ENCODE data around the gene KHSRP.
"Not testable (repeated sequence)": the region's sequence is repeated elsewhere in the genome, so short reads cannot be mapped to it uniquely, and the experiment has no call there.

Gene KHSRP

DNA sequence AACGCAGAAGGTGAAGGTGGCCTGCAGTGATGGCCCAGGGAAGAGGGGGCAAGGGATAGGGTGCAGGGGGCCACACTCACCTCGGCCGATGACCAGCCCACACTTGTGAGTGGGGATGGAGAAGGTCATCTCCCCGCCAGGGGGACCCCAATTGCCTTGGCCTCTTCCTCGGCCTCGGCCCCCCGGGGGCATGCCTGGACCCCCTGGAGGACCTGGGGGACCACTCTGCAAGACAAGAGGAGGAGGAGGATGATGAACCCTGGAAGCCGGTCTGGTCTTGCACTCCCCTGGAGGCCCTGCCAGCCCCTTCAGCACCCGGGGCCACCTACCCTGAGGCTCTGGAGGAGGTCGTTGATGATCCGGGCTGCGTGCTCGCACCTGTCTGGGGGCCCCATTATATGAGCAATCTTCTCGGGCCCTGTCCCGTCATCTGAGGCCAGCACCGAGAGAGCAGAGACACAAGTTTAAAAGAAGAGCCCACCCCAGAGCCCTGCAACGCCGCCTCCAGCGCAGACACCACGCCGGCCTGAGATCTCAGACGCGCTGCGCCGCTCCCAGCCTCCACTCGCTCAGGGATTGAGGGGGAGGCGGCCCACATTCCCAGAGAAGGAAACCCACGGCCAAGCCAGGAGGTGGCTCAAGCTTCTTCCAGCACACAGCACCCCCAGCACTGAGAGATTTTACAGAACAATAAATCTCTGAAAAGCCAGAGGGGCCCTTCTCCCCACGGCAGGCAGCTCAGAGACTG lies 7.8 kb downstream of the KHSRP start:
- DNase-seq (ENCODE audit: low spot score): no peak

DNA sequence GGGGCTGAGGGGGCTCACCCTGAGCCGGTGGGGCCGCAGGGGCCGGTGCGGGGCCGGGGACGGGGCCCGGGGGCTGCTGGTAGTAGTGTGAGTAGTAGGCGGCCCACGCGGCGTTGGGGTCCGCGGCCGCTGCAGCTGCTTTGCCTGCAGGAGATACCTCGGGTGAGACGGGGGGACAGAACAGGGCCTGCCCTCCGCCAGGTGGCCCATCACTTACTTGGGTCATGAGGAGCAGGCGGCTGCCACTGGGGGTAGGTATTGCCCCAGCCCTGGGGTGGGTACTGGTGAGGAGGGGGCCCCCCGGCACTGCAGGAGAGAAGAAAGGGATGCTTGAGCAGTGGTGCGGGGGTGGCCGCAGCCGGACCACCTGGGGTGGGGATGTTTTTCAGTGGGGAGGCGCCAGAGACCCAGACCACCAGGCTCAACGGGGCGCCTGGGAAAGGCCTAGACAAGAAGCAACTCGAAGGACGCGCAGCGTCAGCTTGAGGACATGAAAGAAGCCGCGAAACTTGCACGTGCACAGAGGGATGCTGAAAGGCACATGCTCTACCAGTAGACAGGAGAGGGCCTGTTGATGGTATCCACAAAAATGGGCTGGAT lies 8.9 kb downstream of the KHSRP start:
- no peak for DNase-seq (ENCODE audit: low spot score)

DNA sequence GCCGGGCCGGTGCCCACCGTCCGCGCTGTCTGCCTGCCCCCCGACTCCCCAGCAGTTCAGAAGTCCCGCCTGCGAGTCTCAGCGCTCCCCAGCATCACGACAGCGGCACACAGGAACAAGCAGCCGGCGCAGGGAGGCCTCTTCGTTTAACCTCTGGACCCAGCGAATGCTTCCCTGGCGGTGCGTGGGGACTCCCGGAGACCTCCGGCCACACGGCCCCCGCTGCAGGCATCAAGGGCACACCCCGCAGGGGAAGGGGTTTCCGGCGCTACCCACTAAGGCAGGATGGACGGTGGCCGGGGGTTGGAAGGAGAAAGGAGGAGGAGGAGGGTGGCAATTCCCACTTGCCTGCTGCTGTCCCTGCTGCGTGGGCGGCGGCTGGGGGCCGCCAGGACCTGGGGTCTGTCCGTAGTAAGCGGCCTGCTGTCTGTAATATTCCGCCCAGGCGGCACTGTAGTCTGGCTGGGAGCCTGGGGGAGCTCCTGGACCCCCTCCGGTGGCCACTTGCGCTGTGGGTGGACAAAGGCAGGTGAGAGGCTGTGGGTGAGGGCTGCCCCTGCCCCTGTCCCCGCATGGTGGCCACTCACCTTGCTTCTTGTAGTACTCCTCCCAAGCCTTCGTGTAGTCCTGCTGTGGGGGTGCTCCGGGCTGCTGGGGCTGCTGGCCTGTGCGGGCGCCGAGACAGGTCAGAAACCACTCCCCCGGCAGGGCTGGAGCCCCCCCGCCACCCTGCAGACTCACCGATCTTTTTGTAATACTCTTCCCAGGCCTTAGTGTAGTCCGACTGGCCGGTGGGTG lies 9.6 kb downstream of the KHSRP start:
- DNase-seq (ENCODE audit: low spot score): no peak

DNA sequence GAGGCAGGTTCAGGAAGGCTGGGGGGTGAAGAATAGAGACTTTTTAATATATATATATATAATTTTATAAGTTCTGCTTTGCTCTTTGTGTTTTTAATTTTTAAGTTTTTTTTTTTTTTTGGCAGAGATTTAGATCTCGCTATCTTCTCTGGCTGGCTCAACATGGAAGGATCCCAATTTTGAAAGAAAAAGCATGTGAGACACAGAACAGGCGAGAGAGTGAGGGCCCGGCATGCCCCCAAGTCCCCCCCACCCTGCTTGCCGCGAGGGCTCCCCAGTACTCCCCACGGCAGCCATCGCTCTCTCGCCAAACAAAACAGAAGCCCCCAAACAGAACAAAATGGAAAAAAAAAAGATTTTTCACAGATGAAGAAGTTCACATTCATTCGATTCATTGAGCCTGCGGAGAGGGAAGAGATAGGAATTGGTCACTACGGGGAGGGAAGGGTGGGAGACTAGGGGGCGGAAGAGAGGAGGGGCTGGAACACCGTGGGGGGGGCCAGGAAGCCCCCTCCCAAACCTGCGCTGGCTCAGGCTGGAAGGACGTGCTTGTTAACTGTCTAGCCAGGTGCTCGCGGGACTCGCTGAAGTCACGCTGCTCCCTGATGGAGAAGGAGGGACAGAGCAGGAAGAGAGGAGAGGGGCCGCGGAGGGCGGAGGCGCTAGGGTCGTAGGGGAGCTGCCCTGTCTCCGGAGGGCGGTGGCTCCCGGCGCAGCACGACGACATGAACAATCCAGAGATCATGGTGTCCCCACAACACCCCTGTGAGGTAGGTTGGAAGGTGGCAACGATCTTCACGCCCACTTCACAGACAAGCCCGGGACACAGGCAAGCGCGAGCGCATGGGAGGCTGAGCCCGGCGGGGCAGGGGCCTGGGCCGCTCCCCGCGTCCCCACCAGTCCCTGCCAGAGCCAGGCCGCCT lies 10.6 kb downstream of the KHSRP start:
- DNase-seq (ENCODE audit: low spot score): no peak

DNA sequence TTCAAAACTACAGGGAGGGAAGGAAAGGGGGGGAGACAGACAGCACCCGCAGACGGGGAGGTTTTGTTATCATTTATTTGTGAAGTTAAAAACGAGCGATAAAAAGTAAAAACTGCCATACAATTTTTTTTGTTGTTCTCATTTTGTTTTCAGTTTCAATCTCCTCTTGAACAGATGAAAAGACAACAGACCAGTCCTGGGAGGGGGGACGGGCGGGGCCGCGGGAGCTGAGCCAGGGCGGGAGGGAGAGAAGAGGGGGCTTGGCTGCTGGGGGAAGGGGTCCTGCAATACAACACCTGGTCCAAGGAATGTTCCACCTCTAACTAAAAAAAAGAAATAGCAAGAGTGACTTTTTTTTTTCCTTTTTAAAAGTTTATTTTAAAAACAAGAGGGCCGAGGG lies 11.3 kb downstream of the KHSRP start:
- DNase-seq (ENCODE audit: low spot score): no peak

DNA sequence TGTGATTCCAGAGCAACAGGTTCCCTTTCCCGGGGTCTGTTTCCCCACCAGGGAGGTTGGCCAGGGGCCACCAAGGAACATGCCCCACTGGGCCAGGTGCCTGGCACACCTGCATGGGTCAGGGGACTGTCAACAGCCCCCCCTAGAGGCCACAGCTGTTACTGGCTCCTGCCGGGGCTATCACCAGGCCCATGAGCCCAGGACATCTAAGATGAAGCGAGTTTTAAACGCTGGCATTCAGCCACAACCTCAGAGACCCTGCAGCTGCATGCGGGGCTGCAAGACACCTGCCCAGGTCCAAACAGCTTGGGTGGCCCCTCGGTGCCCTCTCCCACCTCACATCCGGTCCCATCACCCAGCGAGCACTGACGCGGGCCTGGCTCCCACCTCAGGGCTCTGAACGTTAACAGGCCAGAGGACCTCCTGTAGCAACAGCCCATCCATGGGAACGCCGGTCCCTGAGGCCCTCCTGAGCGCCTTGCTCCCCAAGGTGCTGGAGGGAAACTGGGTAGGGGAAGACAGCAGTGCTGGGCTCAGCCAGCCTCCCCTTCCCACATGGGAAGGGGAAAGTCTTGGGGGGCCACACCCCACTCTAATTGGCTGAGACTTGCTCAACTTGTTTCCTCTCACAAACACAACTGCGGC lies 12.0 kb downstream of the KHSRP start:
- DNase-seq (ENCODE audit: low spot score): no peak

DNA sequence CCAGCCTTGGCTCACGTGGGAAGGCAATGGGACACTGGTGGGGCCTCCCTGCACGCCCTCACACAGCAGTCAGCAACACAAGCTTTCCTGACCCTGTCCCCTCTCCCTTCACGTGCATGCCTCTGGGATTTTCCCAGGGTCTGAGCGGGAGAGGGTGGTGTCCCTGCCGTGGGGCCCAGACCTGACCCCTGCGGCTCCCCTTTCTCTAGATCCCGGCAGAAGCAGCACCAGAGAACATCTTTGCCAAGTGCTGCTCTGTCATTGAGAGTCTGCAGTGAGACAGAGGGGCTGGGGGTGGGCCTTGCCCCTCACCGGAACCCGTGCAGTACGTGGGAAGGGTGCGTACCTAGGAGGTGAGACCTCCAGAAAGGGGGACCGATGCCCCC lies 12.6 kb downstream of the KHSRP start:
- no peak for DNase-seq (ENCODE audit: low spot score)

DNA sequence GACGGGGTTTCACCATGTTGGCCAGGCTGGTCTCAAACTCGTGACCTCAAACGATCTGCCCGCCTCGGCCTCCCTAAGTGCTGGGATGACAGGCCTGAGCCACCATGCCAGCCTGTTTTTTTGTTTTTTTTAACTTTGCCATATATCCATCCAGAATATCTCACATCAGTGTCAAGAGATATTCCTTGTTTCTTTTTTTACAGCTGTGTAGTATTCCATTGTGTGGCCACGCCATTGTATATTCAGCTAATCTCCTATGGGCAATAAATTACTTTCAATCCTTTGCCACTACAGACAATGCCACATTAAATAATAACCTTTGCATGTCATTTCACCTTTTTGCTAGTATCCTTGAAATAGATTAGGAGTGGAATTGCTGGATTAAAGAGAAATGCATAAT lies 15.3 kb downstream of the KHSRP start:
- no peak for DNase-seq (ENCODE audit: low spot score)

DNA sequence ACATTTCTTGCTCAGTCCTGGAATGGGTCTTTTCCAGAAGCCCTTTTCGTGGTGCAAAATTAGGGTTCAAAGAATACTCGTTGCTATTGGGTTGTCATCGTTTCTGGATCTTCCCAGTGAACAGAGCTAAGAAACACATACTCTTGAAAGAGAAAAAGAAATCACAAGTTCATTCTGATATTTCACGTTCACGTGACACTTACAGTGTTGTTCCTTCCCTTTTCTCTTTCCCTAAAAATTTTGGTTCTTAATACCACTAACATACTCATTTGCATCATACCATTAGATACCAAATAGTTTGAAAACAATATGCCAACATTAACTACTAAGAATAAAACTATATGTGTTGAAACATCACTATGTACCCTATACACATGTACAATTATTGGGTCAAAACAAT lies 18.2 kb downstream of the KHSRP start:
- no peak for DNase-seq (ENCODE audit: low spot score)

DNA sequence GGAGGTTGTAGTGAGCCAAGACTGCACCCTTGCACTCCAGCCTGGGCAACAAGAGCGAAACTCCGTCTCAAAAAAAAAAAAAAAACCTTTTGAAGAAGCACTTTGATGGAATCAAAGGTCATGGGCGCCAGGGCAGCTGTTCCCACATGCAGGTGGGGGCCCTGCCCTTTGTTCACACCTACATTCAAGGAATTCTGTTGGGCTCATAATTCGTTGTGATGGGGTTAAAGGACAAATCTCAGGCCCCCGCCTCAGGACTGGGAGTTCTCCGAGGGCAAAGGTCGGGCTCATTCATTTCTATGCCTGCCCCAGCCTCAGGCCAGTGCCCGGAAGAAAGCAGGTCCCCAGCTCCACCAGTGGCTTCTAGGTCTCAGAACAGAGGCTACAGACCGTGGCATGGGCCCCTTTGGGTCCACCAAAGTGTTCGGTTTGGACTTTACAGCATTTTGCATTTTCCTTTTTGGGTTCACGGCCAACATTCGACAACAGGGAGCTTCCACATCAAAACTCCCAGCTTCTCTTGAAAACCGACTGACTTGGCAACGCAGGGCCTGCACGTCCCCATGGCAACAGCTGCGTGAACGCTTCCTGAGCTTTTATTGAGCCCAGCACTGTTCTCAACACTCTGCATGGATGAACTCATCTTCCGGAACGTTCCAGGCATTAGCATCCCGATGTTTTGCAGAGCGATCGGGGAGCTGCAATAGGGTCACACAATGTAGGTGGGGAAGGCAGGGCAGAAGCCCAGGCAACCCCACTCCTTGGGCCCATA lies 21.6 kb downstream of the KHSRP start:
- DNase-seq (ENCODE audit: low spot score): peak; percentile 94

DNA sequence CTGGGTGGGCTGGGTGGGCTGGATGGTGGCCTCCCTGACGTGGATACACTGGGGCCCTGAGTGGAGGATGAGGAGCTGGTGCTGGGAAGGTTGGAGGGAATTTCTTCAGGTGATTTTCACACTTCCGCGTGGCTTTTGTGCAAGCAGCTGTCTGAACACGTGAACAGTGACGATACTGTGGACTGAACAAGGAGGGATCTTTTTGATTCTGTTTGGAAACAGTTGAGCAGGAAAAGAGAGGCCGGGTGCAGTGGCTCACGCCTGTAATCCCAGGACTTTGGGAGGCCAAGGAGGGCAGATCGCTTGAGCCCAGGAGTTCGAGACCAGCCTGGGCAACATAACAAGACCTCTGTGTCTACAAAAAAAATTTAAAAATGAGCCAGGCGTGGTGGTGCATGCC lies 22.6 kb downstream of the KHSRP start:
- DNase-seq (ENCODE audit: low spot score): no peak

DNA sequence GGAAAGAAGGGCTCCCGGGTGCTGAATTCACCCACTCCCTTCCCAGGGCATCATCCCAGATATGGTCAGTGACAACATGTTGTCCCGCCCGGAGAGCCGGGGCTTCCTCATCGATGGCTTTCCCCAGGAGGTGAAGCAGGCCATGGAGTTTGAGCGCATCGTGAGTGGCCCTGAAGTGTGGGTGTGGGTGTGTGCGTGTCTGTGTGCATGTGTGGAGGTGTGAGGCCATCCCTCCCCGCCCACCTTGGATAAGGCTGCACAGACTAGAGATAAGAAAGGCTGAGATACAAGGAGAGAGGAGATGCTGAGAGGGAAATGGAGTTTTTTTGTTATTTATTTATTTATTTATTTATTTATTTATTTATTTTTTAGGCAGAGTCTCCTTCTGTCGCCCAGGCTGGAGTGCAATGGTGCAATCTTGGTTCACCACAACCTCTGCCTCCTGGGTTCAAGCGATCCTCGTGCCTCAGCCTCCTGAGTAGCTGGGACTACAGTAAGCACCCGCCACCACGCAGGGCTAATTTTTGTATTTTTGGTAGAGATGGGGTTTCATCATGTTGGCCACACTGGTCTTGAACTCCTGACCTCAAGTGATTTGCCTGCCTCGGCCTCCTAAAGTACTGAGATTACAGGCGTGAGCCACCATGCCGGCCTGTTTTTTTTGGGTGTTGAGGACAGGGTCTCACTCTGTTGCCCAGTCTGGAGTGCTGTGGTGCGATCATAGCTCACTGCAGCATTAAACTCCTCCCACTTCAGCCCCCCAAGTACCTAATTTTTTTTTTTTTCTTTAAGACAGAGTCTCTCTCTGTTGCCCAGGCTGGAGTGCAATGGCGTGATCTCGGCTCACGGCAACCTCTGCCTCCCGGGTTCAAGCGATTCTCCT lies 24.3 kb downstream of the KHSRP start:
- not testable (repeated sequence) for DNase-seq (ENCODE audit: low spot score)

DNA sequence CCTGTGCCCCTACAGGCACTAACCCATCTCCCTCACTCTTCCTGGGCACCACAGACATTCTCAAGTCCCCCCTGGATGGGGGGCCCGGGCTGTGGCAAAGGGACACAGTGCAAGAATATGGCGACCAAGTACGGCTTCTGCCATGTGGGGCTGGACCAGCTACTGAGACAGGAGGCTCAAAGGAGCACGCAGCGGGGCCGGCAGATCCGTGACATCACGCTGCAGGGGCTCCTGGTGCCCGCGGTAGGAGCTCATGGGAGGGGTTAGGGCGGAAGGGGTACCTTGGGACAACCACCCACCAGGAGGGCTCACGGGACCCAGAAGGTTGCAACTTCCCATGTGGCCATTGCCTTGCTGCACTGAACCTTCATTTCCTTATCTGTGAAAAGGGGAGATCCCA lies 28.3 kb downstream of the KHSRP start:
- no peak for DNase-seq (ENCODE audit: low spot score)

DNA sequence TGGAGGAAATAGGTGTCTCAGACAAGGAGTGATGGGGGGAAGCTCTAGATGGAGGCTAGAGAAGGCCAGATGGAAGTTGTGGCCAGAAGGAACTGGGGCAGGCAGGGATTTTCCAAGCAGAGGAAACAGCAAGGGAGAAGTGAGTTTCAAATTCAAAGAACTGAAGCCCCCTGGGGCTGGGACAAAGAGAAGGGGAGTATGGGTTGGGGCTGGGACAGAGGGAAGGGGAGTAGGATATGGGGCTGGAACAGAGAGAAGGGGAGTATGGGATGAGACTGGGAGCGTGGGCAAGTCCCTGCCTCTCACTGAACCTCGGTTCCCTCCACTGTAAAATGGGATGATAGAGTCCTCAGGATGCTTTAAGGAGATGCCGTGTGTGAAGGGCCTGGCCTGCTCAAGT lies 29.8 kb downstream of the KHSRP start:
- DNase-seq (ENCODE audit: low spot score): no peak

DNA sequence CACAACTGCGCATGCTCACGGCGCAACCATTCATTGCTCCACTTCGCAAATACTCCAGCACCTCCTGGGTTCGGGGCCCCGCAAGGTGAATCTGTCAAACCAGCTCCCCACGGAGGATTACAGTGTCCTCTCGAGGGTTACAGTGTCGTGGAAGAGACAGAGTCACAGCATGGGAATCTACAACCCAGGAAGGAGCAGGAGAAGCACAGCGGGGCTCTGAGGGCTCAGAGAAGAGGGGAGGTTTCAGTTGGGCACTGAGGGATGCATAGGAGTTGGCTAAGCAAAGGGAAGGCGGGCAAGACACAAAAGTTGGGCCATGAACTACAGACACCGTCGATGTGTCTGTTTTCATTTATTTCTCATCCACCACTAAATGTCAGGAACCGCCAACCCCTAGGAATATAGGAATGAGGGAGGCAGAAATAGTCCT lies 30.6 kb downstream of the KHSRP start:
- no peak for DNase-seq (ENCODE audit: low spot score)

DNA sequence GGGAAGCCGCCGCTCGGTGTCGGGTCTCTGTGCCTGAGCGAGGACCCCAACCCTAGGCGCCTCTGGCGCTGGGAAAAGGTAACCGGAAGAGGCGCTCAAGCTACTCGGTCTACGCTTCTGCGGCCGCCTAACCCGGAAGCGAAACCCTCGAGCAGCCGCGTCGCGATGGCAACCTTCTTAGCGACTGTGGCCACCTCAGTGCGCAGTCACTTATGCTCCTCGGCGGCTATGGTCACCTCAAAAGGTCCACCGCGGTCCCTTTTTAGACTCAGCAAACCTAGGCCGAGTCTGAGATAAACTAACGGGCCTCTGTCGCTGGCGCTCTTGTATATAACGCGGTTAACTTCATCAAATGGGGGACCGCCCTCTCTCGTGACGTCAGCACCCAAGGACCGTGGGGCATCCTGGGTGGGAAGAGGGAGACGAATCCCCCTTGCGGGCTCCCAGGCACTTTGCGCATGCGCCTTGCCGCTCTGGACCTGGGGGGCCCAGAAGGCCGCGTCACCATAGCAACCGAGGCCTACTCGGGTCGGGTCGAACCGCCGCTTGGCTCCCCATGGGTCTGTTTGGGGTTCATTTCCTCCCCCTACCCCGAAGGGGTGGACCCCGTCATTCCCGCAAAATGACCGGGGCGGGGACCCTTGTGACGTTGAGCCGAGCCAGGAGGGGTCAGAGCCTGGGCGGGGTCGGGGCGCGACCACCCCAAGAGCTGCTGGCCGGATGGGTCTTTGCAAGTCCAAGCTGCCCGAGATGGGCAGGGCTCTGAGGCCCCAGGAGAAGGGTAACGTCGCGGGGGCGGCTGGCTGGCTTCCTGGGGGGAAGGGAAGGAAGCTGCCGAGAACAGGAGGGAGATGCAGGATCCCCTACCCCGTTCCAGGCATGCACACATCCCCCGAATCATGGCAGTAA lies 31.3 kb downstream of the KHSRP start, which contains the start of gene GTF2F1:
TSS of gene GTF2F1 (minus strand) at position 91 of the 909 bp plus-strand sequence. CDS start 169 bp downstream, outside the sequence.
- peak; percentile 97 for DNase-seq (ENCODE audit: low spot score)

DNA sequence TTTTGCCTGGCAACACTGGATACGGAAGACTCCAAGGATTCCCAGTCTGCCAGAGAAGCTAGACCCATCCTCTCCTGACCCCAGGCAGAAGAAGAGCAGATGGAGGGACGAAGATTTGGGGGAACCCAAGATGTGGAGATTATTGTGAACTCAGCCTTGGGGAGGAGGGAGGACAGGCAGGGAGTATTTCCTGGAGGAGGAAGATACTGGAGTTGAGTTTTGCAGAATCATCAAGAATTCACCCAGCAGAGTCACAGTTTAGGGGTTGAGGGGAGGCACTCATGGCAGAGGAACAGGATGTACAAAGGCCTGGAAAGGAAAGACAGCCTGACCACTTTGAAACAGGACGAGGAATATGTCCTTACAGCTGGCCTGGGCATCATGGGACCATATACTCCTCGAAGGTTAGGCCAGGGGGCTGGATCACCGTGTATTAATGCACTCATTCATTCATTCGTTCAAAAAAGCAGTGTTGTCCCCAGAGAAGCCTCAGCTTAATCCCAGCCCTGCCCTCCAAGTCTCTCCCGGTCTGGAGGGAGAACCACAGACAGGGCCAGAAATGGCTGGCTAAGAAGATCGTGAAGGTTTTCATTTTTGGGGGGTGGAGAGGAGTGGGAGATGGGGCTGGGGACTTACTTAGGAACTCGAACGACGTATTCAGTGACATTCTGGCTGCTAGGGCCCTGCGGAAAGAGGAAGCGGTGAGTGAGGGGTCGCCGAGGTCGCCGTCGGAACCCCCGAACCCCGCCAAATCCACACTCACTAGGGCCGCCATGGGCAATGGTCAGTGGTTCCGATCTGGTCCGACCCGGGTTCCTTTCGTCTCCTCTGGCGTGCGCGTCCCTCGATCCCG lies 32.2 kb downstream of the KHSRP start:
- no peak for DNase-seq (ENCODE audit: low spot score)

DNA sequence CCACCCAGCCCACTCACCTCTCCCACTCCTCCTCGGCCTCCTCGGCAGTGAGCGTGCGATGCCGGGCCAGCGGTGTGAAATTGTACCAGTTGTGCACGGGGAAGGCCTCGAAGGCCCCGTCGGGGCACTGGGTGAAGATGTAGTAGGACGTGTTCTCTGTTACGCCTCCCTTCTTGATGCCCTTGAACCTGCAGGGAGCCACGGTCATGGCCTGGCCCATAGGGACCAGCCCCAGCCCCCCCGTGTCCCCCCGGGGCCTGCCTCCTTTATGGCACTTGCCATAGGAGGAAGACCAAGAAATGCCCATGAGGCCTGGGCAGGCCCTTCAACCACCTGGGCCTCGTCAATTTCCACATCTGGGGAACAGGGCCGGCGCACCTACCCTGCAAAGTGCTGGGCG lies 37.2 kb downstream of the KHSRP start:
- no peak for DNase-seq (ENCODE audit: low spot score)

All from Ammon's horn (tissue), 1 donor.